Astrocyte of the cerebellum (primary cell): Measurements from ENCODE around the gene MYO5A.
"Not testable (repeated sequence)": the region's sequence is repeated elsewhere in the genome, so short reads cannot be mapped to it uniquely, and the experiment has no call there.

Source experiments
- DNase-seq: peaks from one replicate; pipeline ENCODE4 v3.0.0-alpha.2; 2011; ENCODE audit warnings: low read depth
- H3K4me3 ChIP-seq: 2 replicates; pipeline ENCODE4 v1.5.1; 2011; ENCODE audit warnings: mild to moderate bottlenecking, low read depth, low read length, moderate library complexity
- CTCF ChIP-seq: IDR thresholded peaks from 2 replicates; pipeline ENCODE4 v1.5.1; 2012; ENCODE audit warnings: low read length, low read depth, moderate library complexity, mild to moderate bottlenecking; ENCODE audit errors: missing control alignments
- in situ Hi-C: cut with HindIII; loops from 2 replicates; pipeline ENCODE4 v1.10.0; 2017; ENCODE audit warnings: low sequenced_read_pairs

Gene MYO5A

GRCh38 chr15:52439470-52439869 is 89.2 kb downstream of the MYO5A start:
- TF ChIP-seq CTCF = no peak
- DNase-seq = no peak
- in situ Hi-C loops = no loop called here
- no peak overlapping the region for H3K4me3 ChIP-seq

GRCh38 chr15:52439042-52439441 is 89.6 kb downstream of the MYO5A start:
- in situ Hi-C loops, DNase-seq, H3K4me3 ChIP-seq: not testable (repeated sequence)

- H3K4me3 ChIP-seq = no peak overlapping the region
- TF ChIP-seq CTCF = no peak
- no peak for DNase-seq
- in situ Hi-C loops = no loop called here
These were observed 90.6 kb downstream of the MYO5A start for GRCh38 chr15:52438047-52438446.

GRCh38 chr15:52437646-52438045 is 91.0 kb downstream of the MYO5A start:
- H3K4me3 ChIP-seq = no peak overlapping the region
- no peak for DNase-seq
- in situ Hi-C loops = no loop called here
- no peak for TF ChIP-seq CTCF

- DNase-seq = no peak
- H3K4me3 ChIP-seq = no peak overlapping the region
- in situ Hi-C loops = no loop called here
- no peak for TF ChIP-seq CTCF
These were observed 91.7 kb downstream of the MYO5A start for GRCh38 chr15:52436981-52437380.

GRCh38 chr15:52434885-52435284 is 93.8 kb downstream of the MYO5A start:
- in situ Hi-C loops = no loop called here
- TF ChIP-seq CTCF = no peak
- DNase-seq = no peak
- no peak overlapping the region for H3K4me3 ChIP-seq

- no peak for DNase-seq
- TF ChIP-seq CTCF = no peak
- in situ Hi-C loops = no loop called here
- H3K4me3 ChIP-seq = no peak overlapping the region
These were observed 100.4 kb downstream of the MYO5A start for GRCh38 chr15:52428297-52428696.
